BJ (cell line): Measurements from ENCODE around the gene FBXO46. TPM values are rescaled to one million over a fixed set of nuclear protein-coding genes. Genes with fewer than 3 reads are reported as not detected.

Experiments used
- CTCF ChIA-PET: fragments of 350-600 bp; formaldehyde crosslinking; extraction: SDS; loops from one replicate; lab custom pipeline; 2021; ENCODE audit warnings: antibody characterized with exemption, inconsistent platforms; lab: Yijun Ruan, JAX
- POLR2A ChIA-PET: fragments of 300-600 bp; sonication (Branson Sonifier 250); formaldehyde crosslinking; extraction: SDS; loops from one replicate; lab custom pipeline; 2021; ENCODE audit warnings: antibody characterized with exemption; lab: Charles Lee
- DNase-seq: peaks from one replicate; pipeline ENCODE4 v3.0.0-alpha.2; 2011; ENCODE audit warnings: low read depth
- H3K27me3 ChIP-seq: 2 replicates; pipeline ENCODE4 v1.6.0; 2011; ENCODE audit warnings: low read length; ENCODE audit not compliant: control insufficient read depth, insufficient read depth
- H3K36me3 ChIP-seq: 2 replicates; pipeline ENCODE4 v1.5.1; 2011; ENCODE audit warnings: low read length; ENCODE audit not compliant: control insufficient read depth, insufficient read depth
- H3K4me3 ChIP-seq: 2 replicates; pipeline ENCODE4 v1.5.1; 2011; ENCODE audit warnings: low read depth, mild to moderate bottlenecking, control low read depth, low read length
- CTCF ChIP-seq: IDR thresholded peaks from 2 replicates; pipeline ENCODE4 v1.5.1; 2011; ENCODE audit warnings: low read depth, mild to moderate bottlenecking, control low read depth, inconsistent platforms, low read length, moderate library complexity; ENCODE audit not compliant: insufficient read depth
- polyA plus RNA-seq: library from polyadenylated mRNA; depleted of rRNA; stranded (reverse); fragments of >200 nt; gene quantifications from 2 replicates; pipeline ENCODE4 v1.2.3, GENCODE V29; 2011

The FBXO46 gene
- polyA plus RNA-seq, 1 experiment, result 2.3 TPM

- ChIA-PET CTCF (interaction anchor here (0.6 to 1.2 kb wide), 3 partner anchors 18 to 71 kb away, joined by 3 read pairs; partner anchors contain the start of gene QPCTL), POLR2A (interaction anchor here (0.6 kb wide), 1 partner anchor 9 kb away, joined by 3 read pairs; no protein-coding TSS in a partner anchor)
- TF ChIP-seq CTCF, result no peak
- Histone ChIP-seq H3K27me3 (no peaks in the 10 kb centered on the region), H3K4me3 (no peak overlapping the region), H3K36me3 (no peaks in the 10 kb centered on the region; the same call in 1 of the 2 replicates)
- DNase-seq, result no peak
Measured at GRCh38 chr19:45762870-45763631, 32.4 kb upstream of the FBXO46 start.

- Histone ChIP-seq H3K4me3 (no peak overlapping the region), H3K36me3 (no peaks in the 10 kb centered on the region; the same call in 1 of the 2 replicates), H3K27me3 (no peaks in the 10 kb centered on the region)
- TF ChIP-seq CTCF, result no peak
- POLR2A ChIA-PET, result interaction anchor here (0.7 kb wide), 1 partner anchor 22 kb away, joined by 24 read pairs; no protein-coding TSS in a partner anchor
- DNase-seq, result no peak
- CTCF ChIA-PET, result no interaction called here
Measured at GRCh38 chr19:45761714-45762113, 31.0 kb upstream of the FBXO46 start.

- DNase-seq, result no peak
- Histone ChIP-seq H3K27me3 (no peaks in the 10 kb centered on the region), H3K4me3 (no peak overlapping the region), H3K36me3 (no peaks in the 10 kb centered on the region)
- no peak for TF ChIP-seq CTCF
- POLR2A ChIA-PET, result no interaction called here
- CTCF ChIA-PET, result interaction anchor here (1.4 kb wide), 1 partner anchor 19 kb away, joined by 3 read pairs; no protein-coding TSS in a partner anchor
Measured at GRCh38 chr19:45758921-45759320, 28.2 kb upstream of the FBXO46 start.

- DNase-seq, result no peak
- POLR2A ChIA-PET, result no interaction called here
- CTCF ChIA-PET, result interaction anchor here (0.6 to 1.4 kb wide), 5 partner anchors 17 to 74 kb away, joined by 3 read pairs; partner anchors contain the start of gene QPCTL
- H3K27me3 ChIP-seq, result no peaks in the 10 kb centered on the region
- no peak for TF ChIP-seq CTCF
- no peaks in the 10 kb centered on the region for H3K36me3 ChIP-seq
- H3K4me3 ChIP-seq, result no peak overlapping the region
Measured at GRCh38 chr19:45757695-45758094, 27.0 kb upstream of the FBXO46 start.

- ChIA-PET CTCF (interaction anchor here (0.8 to 2.5 kb wide), 3 partner anchors 10 to 45 kb away, joined by 3 to 9 read pairs (median 3); partner anchors contain the start of gene FBXO46), POLR2A (no interaction called here)
- TF ChIP-seq CTCF, result no peak
- Histone ChIP-seq H3K36me3 (no peaks in the 10 kb centered on the region), H3K4me3 (no peak overlapping the region), H3K27me3 (no peaks in the 10 kb centered on the region)
- no peak for DNase-seq
Measured at GRCh38 chr19:45754323-45754722, 23.6 kb upstream of the FBXO46 start.
